Caco-2 (cell line): ENCODE measurements around the gene CD2AP. TPM values are rescaled to one million over a fixed set of nuclear protein-coding genes. Genes with fewer than 3 reads are reported as not detected.
A peak's percentile ranks its signal among the peaks of the same experiment; 100 is the strongest.

ENCODE experiments used
- BruUV-seq: library from RNA; stranded (reverse); fragments of 400-500 nt; replicated peaks from 2 replicates; lab custom pipeline; 2021; lab: Mats Ljungman, UMichigan
- CTCF ChIA-PET: fragments of 300-600 bp; sonication (Branson Sonifier 250); formaldehyde crosslinking; loops from one replicate; lab custom pipeline; 2022; ENCODE audit warnings: antibody characterized with exemption; lab: Charles Lee
- POLR2A ChIA-PET: fragments of 300-600 bp; sonication (Branson Sonifier 250); formaldehyde crosslinking; loops from one replicate; lab custom pipeline; 2022; ENCODE audit warnings: antibody characterized with exemption; lab: Charles Lee
- DNase-seq, 2 experiments: peaks; one replicate each; pipeline versions ENCODE4 v3.0.0 to v3.0.0-alpha.2; 2020 to 2022
- H3K27me3 ChIP-seq: replicated peaks from 2 replicates; pipeline ENCODE4 v1.6.0; 2011; ENCODE audit warnings: low read length; ENCODE audit not compliant: control insufficient read depth, insufficient read depth
- H3K36me3 ChIP-seq: 2 replicates; pipeline ENCODE4 v1.5.1; 2011; ENCODE audit warnings: low read length; ENCODE audit not compliant: control insufficient read depth, insufficient read depth
- H3K4me1 ChIP-seq: fragments of 250-450 bp; sonication (Bioruptor Pico); 2 replicates; pipeline ENCODE4 v1.5.1; 2020; ENCODE audit warnings: mild to moderate bottlenecking
- H3K4me3 ChIP-seq: 2 replicates; pipeline ENCODE4 v1.5.1; 2011; ENCODE audit warnings: low read depth, mild to moderate bottlenecking, control low read depth, low read length
- H3K9me3 ChIP-seq: fragments of 250-450 bp; sonication (Bioruptor Pico); 2 replicates; pipeline ENCODE4 v1.5.1; 2020; ENCODE audit warnings: mild to moderate bottlenecking, moderate library complexity
- H3K27ac Mint-ChIP-seq: one replicate; pipeline ENCODE4 v1.8.0; 2022; ENCODE audit warnings: mixed read lengths; ENCODE audit not compliant: unreplicated experiment
- H3K27me3 Mint-ChIP-seq: one replicate; pipeline ENCODE4 v1.8.0; 2022; ENCODE audit warnings: mixed read lengths; ENCODE audit not compliant: insufficient read depth, unreplicated experiment
- H3K36me3 Mint-ChIP-seq: one replicate; pipeline ENCODE4 v1.8.0; 2022; ENCODE audit warnings: mild to moderate bottlenecking, mixed read lengths; ENCODE audit not compliant: insufficient read depth, unreplicated experiment
- H3K4me1 Mint-ChIP-seq: one replicate; pipeline ENCODE4 v1.8.0; 2022; ENCODE audit warnings: low read depth, mixed read lengths; ENCODE audit not compliant: unreplicated experiment
- H3K4me3 Mint-ChIP-seq: one replicate; pipeline ENCODE4 v1.8.0; 2022; ENCODE audit warnings: mild to moderate bottlenecking, moderate library complexity, mixed read lengths; ENCODE audit not compliant: unreplicated experiment
- H3K9me3 Mint-ChIP-seq: one replicate; pipeline ENCODE4 v1.8.0; 2022; ENCODE audit warnings: mixed read lengths; ENCODE audit not compliant: unreplicated experiment
- intact Hi-C: fragments of 100-400 bp; cut with micrococcal nuclease; formaldehyde crosslinking; loops from one replicate; pipeline ENCODE4 v1.10.0; 2022; ENCODE audit not compliant: unreplicated experiment
- total RNA-seq: library from RNA; stranded (reverse); gene quantifications from 2 replicates; pipeline ENCODE4 v1.2.3, GENCODE V29; 2022
- TF ChIP-seq, protein P1 (sequence below), 2 experiments: fragments of 200-600 bp in 1 of 2; IDR thresholded peaks; 1 replicate in 1 of 2; 2 replicates in 1 of 2; pipeline versions ENCODE4 v1.5.1 to v1.8.0; 2011 to 2022; ENCODE audit warnings: antibody characterized with exemption in 1 of 2, control low read depth in 1 of 2, inconsistent platforms in 1 of 2, low read depth in 1 of 2, low read length in 1 of 2, mild to moderate bottlenecking in 1 of 2, moderate library complexity in 1 of 2; ENCODE audit not compliant: insufficient read depth in 1 of 2, severe bottlenecking in 1 of 2, unreplicated experiment in 1 of 2

The CD2AP gene
- total RNA-seq, 1 experiment from 2014 or later, result 65.3 TPM

DNA sequence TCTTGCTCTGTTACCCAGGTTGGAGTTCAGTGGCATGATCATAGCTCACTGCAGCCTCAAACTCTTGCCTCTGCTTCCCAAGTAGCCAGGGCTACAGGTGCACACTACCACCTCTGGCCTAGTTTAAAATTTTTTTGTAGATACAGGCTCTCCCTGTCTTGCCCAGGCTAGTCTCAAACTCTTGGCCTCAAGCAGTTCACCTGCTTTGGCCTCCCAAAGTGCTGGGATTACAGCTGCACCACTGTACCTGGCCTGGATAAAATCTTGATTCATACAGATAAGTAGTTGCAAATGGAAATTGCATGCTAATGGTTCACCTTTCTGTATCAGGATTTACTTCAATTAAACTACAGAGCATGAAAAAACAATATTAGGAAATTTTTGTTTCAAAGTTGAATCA lies 4.2 kb downstream of the CD2AP start:
- Histone ChIP-seq H3K4me3 (no peak overlapping the region), H3K4me1 (peaks cover 36% of the 10 kb centered on the region), H3K27me3 (no peaks in the 10 kb centered on the region), H3K36me3 (no peaks in the 10 kb centered on the region), H3K9me3 (no peaks in the 10 kb centered on the region)
- ChIA-PET POLR2A (no interaction called here), CTCF (no interaction called here)
- H3K36me3 Mint-ChIP-seq, result peaks cover 31% of the 10 kb centered on the region
- H3K27me3 Mint-ChIP-seq, result no peaks in the 10 kb centered on the region
- TF ChIP-seq, protein P1, sequence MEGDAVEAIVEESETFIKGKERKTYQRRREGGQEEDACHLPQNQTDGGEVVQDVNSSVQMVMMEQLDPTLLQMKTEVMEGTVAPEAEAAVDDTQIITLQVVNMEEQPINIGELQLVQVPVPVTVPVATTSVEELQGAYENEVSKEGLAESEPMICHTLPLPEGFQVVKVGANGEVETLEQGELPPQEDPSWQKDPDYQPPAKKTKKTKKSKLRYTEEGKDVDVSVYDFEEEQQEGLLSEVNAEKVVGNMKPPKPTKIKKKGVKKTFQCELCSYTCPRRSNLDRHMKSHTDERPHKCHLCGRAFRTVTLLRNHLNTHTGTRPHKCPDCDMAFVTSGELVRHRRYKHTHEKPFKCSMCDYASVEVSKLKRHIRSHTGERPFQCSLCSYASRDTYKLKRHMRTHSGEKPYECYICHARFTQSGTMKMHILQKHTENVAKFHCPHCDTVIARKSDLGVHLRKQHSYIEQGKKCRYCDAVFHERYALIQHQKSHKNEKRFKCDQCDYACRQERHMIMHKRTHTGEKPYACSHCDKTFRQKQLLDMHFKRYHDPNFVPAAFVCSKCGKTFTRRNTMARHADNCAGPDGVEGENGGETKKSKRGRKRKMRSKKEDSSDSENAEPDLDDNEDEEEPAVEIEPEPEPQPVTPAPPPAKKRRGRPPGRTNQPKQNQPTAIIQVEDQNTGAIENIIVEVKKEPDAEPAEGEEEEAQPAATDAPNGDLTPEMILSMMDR (IDR thresholded peaks at IDR 0.05; ENCODE audit: insufficient read depth in 1 of 2, low read depth in 1 of 2, low read length in 1 of 2, severe bottlenecking in 1 of 2, unreplicated experiment in 1 of 2), result no peak
- no peaks in the 10 kb centered on the region for H3K9me3 Mint-ChIP-seq
- H3K4me3 Mint-ChIP-seq, result no peak overlapping the region
- intact Hi-C loops, result no loop called here
- peaks cover 42% of the 10 kb centered on the region for H3K4me1 Mint-ChIP-seq
- no peak overlapping the region for H3K27ac Mint-ChIP-seq
- no peak for DNase-seq
- BruUV-seq, result no TSS peak

DNA sequence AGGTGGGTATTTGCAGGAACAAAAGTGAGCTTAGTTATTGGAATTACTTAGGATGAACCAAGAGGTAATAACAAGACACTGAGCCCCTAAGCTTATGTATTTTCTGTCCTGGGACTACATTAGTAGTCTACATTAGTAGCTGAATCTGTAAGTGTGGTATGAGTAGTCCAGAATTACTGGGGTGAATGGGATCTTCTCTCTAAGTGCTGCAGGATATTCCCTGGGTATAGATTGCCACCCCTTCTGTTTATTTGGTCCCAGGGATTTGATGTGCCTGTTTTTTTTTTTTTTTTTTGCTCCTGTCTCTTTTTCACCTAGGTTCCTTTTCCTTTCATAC lies 5.9 kb downstream of the CD2AP start:
- intact Hi-C loops, result no loop called here
- H3K4me3 Mint-ChIP-seq, result peak overlapping the region; percentile 25
- Histone ChIP-seq H3K27me3 (no peaks in the 10 kb centered on the region), H3K4me3 (no peak overlapping the region), H3K9me3 (no peaks in the 10 kb centered on the region), H3K4me1 (peaks cover 39% of the 10 kb centered on the region), H3K36me3 (no peaks in the 10 kb centered on the region)
- TF ChIP-seq, protein P1 (IDR thresholded peaks at IDR 0.05; ENCODE audit: insufficient read depth in 1 of 2, low read depth in 1 of 2, low read length in 1 of 2, severe bottlenecking in 1 of 2, unreplicated experiment in 1 of 2), result no peak
- BruUV-seq, result no TSS peak
- peak overlapping the region; percentile 12 for H3K27ac Mint-ChIP-seq
- ChIA-PET CTCF (interaction anchor here (1.0 kb wide), 1 partner anchor 70 kb away, joined by 3 read pairs; no protein-coding TSS in a partner anchor), POLR2A (no interaction called here)
- peaks cover 42% of the 10 kb centered on the region for H3K4me1 Mint-ChIP-seq
- H3K27me3 Mint-ChIP-seq, result no peaks in the 10 kb centered on the region
- H3K9me3 Mint-ChIP-seq, result no peaks in the 10 kb centered on the region
- no peak for DNase-seq
- H3K36me3 Mint-ChIP-seq, result peaks cover 19% of the 10 kb centered on the region

DNA sequence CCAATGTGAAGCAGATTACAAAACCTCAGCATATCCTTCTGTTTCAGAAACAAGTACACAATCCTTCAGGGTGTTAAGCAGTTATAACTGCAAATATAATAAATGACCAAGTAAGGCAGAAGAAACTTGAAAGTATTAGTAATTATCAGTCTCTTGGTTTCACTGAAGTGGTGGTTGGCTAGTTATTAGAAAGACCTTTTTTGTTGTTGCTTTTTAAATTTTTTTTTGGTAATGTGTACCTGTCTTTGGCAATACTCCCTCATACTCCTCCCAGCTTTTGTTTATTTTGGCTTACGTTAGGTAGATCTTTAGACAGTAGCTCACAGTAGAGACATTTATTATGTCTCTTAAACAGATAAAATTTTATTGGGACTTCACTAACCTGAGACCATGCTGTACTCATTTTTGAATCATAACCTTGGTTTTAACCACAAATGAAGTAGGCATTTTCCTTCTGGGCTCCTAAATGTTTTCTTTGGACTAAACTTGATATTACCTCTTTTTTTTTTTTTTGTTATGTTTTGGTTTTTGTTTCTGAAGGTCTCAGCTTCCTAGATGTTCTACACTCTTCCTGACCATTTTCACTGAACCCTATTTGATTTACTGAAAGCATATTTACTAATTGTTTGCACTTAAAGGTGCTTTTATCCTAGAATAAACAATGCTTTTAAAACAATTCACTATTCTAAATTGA lies 6.4 kb downstream of the CD2AP start:
- ChIA-PET CTCF (interaction anchor here (1.0 kb wide), 1 partner anchor 70 kb away, joined by 3 read pairs; no protein-coding TSS in a partner anchor), POLR2A (no interaction called here)
- H3K27ac Mint-ChIP-seq, result peak overlapping the region; percentile 12
- no TSS peak for BruUV-seq
- Histone ChIP-seq H3K27me3 (no peaks in the 10 kb centered on the region), H3K4me1 (peaks cover 39% of the 10 kb centered on the region), H3K9me3 (no peaks in the 10 kb centered on the region), H3K36me3 (no peaks in the 10 kb centered on the region), H3K4me3 (no peak overlapping the region)
- H3K36me3 Mint-ChIP-seq, result peaks cover 14% of the 10 kb centered on the region
- peaks cover 42% of the 10 kb centered on the region for H3K4me1 Mint-ChIP-seq
- peak overlapping the region; percentile 25 for H3K4me3 Mint-ChIP-seq
- DNase-seq, result no peak
- no peaks in the 10 kb centered on the region for H3K9me3 Mint-ChIP-seq
- TF ChIP-seq, protein P1 (IDR thresholded peaks at IDR 0.05; ENCODE audit: insufficient read depth in 1 of 2, low read depth in 1 of 2, low read length in 1 of 2, severe bottlenecking in 1 of 2, unreplicated experiment in 1 of 2), result no peak
- H3K27me3 Mint-ChIP-seq, result no peaks in the 10 kb centered on the region
- intact Hi-C loops, result no loop called here
